Measurements from ENCODE around the gene MATN4.

DNA sequence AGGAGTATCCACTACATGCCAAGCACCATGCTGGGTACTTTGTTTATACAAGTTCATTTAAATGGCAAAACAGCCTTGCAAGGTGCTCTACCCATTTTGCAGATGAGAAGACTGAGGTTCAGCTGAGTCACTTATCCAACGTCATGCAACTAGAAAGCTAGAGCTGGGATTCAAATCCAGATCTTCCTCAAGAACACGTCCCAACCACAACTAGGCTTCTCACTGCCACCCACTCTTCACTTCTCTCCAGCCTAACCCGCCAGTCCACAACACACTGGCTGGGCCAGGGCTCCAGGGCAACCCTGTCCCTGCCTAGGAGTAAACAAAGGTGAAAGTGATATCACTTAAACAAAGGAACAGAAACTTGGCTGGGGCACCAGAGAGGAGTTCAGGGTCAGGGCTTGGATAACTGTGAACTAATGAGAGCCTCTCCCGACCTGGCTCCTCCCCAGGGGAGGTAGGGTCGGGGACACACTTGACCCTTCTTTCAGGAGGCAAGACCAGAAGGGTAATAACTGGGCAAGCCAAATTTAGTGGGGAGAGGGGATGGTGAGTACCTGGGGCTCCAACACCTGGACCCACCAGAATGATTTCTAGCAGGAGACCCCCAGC, 32.2 kb upstream of the MATN4 start:
- TF ChIP-seq, protein P1, sequence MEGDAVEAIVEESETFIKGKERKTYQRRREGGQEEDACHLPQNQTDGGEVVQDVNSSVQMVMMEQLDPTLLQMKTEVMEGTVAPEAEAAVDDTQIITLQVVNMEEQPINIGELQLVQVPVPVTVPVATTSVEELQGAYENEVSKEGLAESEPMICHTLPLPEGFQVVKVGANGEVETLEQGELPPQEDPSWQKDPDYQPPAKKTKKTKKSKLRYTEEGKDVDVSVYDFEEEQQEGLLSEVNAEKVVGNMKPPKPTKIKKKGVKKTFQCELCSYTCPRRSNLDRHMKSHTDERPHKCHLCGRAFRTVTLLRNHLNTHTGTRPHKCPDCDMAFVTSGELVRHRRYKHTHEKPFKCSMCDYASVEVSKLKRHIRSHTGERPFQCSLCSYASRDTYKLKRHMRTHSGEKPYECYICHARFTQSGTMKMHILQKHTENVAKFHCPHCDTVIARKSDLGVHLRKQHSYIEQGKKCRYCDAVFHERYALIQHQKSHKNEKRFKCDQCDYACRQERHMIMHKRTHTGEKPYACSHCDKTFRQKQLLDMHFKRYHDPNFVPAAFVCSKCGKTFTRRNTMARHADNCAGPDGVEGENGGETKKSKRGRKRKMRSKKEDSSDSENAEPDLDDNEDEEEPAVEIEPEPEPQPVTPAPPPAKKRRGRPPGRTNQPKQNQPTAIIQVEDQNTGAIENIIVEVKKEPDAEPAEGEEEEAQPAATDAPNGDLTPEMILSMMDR (IDR thresholded peaks at IDR 0.05 in 8 of 11, conservative IDR thresholded peaks at IDR 0.05 in 3 of 11) = no peak
- TF ChIP-seq POLR2A (IDR thresholded peaks at IDR 0.05) = no peak
- TF ChIP-seq POLR2AphosphoS5 (IDR thresholded peaks at IDR 0.05) = no peak

Measured in spleen (tissue), 7 donors.